GM12891 (cell line): Measurements from ENCODE around the gene PTPN6.
A peak's percentile ranks its signal among the peaks of the same experiment; 100 is the strongest.

ENCODE experiments used
- POLR2A ChIP-seq: IDR thresholded peaks from 2 replicates; pipeline ENCODE4 v1.6.1; 2011; ENCODE audit warnings: low read depth, low read length, control low read depth
- POLR2AphosphoS5 ChIP-seq: IDR thresholded peaks from 2 replicates; pipeline ENCODE4 v1.6.1; 2011; ENCODE audit warnings: low read depth, low read length, control low read depth
- SPI1 ChIP-seq: IDR thresholded peaks from 2 replicates; pipeline ENCODE4 v1.6.1; 2011; ENCODE audit warnings: low read depth, low read length, control low read depth
- TAF1 ChIP-seq: IDR thresholded peaks from 2 replicates; pipeline ENCODE4 v1.6.1; 2011; ENCODE audit warnings: low read depth, low read length, control low read depth

DNA sequence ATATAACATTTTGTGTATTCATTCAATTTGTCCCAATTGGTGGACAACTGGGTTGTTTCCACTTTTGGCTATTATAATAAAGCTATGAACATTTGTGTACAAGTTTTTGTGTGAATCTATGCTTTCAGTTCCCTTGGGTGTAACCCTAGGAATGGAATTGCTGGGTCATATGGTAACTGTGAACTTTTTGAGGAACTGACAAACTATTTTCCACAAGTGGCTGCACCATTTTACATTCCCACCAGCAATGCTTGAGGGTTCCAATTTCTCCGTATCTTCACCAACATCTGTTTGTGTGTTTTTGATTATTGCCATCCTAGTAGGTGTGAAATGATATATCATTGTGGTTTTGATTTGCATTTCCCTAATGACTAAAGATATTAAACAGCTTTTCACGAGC is 54.2 kb downstream of the PTPN6 start:
- TF ChIP-seq POLR2A (no peak), SPI1 (peak; percentile 28; the same call in 1 of the 2 replicates), POLR2AphosphoS5 (no peak), TAF1 (no peak)
